Raji (cell line): Measurements from ENCODE around the gene SMOC2.

ENCODE experiments used
- POLR2A ChIP-seq: IDR thresholded peaks from 2 replicates; pipeline ENCODE4 v1.6.1; 2011; ENCODE audit warnings: low read depth, low read length, control low read depth; ENCODE audit not compliant: insufficient read depth

The SMOC2 gene

DNA sequence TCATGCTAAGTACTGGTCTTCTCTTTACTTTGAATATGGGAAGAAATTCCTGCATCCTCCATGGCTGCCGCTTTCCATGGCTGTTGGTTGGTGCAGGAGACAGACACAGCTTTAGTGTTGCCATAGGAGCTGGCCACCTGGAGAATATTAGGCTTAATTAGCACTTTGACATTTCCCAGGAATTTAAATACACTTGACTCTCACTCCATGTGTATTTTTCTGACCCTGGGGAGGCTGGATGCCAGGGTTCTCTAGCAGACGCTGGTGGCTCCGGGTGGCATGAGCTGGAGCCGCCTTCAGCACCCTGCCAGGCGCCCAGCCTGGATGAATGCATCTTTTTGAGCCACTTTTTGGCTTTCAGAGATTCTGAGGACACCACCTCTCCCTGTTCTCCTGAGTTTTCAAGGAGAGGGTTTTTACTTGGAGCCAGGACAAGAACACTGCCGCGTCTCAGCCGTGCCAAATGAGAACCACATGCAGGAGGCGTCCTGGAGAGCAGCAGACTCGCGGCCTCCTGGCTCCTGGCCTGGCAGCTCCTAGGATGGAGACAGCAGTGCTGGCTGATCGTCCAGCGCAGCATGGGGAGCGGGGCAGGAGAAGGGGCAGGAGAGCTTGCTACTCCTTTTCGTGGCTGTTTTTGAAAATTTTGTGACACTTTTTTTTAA is 258.8 kb downstream of the SMOC2 start:
- no peak for TF ChIP-seq POLR2A

GRCh38 chr6:168700880-168701279 is 259.9 kb downstream of the SMOC2 start:
- no peak for TF ChIP-seq POLR2A

- no peak for TF ChIP-seq POLR2A
Observed at GRCh38 chr6:168703990-168704389, 263.0 kb downstream of the SMOC2 start.

DNA sequence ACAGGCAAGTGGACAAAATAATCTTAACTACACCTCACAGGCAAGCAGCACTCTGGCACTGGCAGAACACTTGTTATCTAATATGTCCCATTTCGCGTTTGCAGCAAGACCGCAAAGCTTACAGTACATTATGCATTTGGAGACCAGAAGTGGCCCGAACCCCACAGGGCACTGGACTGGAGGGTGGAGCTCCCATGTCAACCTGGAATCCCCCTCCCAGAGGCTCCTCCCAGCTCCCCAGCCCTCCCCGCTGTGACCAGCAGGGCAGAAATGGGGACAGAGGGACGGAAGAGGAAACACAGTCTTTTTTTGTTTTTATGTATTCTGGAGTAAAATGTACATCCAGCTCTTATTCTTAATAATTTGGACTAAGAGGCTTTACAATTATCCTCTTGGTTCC is 263.7 kb downstream of the SMOC2 start:
- TF ChIP-seq POLR2A, result no peak

- TF ChIP-seq POLR2A, result no peak
Observed at GRCh38 chr6:168706471-168707177, 265.6 kb downstream of the SMOC2 start.

GRCh38 chr6:168708526-168708925 is 267.5 kb downstream of the SMOC2 start:
- TF ChIP-seq POLR2A, result no peak

DNA sequence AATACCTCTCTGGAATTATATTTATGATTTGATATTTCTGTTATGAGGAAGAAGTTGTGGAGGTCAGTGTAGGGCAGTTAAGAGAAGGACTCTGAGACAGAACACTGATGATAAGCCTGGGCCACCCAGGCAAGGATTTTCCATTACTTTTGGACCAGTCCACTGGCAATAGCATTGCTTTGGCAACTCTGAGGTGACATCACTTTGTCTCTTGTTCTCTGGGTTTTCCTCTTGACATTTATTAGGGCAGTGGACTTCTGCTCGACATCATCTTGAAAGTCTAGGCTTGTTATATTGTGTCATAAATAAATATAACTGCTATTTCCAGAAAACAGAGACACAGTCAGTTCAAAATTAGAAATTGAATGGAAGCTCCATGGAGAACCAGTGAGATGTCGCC is 268.0 kb downstream of the SMOC2 start:
- no peak for TF ChIP-seq POLR2A

DNA sequence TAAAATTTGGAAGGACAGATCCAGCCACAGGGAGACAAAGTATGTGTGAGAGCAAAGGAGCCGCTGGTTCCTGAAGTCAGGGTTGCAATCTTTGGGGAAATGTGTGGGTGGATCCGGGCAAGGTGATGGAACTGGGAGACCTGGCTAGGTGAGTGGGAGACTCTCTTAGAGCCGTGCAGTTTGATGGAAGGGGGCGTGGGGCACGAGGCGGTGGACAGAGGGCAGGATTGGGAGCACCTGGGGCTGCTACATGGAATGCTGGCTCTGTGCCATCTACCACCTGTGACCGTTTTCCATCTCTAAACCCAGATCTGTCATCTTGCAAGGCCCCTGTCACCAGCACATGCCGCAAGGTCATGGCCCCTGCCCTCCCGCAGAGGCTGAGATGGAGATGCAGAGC is 268.4 kb downstream of the SMOC2 start:
- no peak for TF ChIP-seq POLR2A

- no peak for TF ChIP-seq POLR2A
Observed at GRCh38 chr6:168709991-168710390, 269.0 kb downstream of the SMOC2 start.

GRCh38 chr6:168711049-168711640 is 270.2 kb downstream of the SMOC2 start:
- TF ChIP-seq POLR2A, result no peak

GRCh38 chr6:168711666-168712300 is 270.8 kb downstream of the SMOC2 start:
- no peak for TF ChIP-seq POLR2A

DNA sequence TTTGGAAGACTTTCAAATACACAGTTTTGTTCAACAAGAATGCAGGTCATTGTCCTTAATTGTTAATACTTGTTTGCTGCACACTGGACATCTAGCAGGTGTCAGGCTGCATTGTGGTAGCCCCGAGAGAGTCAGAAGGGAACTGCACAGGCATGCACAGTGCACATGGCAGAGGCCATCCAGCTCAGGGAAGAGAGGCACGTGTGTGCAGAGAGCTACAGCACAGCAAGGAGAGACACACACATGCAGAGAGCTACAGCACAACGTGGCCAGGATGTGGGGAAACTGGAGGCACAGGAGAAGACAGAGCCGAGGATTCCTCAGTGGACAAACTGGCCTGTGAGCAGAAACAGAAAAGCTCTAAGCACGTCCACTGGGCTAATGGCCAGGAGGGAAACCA is 272.0 kb downstream of the SMOC2 start:
- no peak for TF ChIP-seq POLR2A

DNA sequence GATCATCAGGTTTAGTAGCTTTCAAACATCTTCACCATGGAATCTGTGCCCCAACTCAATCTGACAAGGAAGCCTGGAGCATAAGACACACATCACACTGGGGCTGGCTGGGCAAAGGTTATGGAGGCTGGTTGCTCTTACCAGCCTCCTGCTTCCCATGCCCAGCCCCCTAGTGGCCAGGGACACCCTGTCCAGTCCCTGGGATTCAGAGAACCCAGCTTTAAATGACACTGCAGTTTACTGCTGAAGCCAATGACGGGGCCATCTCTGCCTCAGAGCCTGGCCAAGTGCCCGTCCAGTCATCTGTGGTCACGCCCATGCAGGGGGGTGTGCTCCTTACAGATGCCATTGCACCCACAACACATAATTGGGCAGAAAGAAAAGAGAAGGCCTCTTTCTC is 272.9 kb downstream of the SMOC2 start:
- TF ChIP-seq POLR2A, result no peak

DNA sequence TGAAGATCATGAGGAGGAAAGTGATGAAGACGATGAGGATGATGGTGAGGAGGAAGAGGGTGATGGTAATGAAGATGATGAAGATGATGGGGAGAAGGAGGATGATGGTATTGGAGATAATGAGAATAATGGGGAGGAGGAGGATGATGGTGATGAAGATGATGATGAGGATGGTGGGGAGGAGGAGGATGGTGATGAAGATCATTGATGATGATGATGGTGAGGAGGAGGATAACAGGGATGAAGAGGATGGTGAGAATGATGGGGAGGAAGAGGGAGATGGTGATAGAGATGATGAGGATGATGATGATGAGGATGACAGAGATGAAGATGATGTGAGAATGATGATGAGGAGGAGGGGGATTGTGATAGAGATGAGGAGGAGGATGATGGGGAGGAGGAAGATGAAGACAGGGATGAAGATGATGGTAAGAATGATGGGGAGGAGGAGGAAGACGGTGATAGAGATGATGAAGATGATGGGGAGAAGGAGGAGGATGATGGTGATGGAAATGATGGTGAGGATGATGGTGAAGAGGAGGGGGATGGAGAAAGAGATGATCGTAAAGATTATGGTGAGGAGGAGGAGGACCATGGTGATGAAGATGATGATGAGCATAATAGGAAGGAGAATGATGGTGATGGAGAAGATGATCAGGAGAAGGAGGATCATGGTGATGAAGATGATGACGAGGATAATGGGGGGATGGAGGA is 273.7 kb downstream of the SMOC2 start:
- TF ChIP-seq POLR2A, result no peak

- TF ChIP-seq POLR2A, result no peak
Observed at GRCh38 chr6:168715643-168716481, 274.9 kb downstream of the SMOC2 start.

- no peak for TF ChIP-seq POLR2A
Observed at GRCh38 chr6:168716581-168716980, 275.6 kb downstream of the SMOC2 start.
